ENCODE data around the gene SERPINB2.
A peak's percentile ranks its signal among the peaks of the same experiment; 100 is the strongest.

The SERPINB2 gene

GRCh38 chr18:63892566-63892965 lies 5.1 kb downstream of the SERPINB2 start:
- DNase-seq (ENCODE audit: low read depth): peak; percentile 67
- no peak overlapping the region for H3K4me3 ChIP-seq (ENCODE audit: low read length)
- no peak for TF ChIP-seq CTCF (IDR thresholded peaks at IDR 0.05; ENCODE audit: insufficient read depth, low read depth, low read length, missing control alignments)

GRCh38 chr18:63894106-63894772 lies 6.7 kb downstream of the SERPINB2 start:
- peak; percentile 52 for DNase-seq (ENCODE audit: low read depth)
- TF ChIP-seq CTCF (IDR thresholded peaks at IDR 0.05; ENCODE audit: insufficient read depth, low read depth, low read length, missing control alignments): no peak
- no peak overlapping the region for H3K4me3 ChIP-seq (ENCODE audit: low read length)

- TF ChIP-seq CTCF (IDR thresholded peaks at IDR 0.05; ENCODE audit: insufficient read depth, low read depth, low read length, missing control alignments): no peak
- no peak overlapping the region for H3K4me3 ChIP-seq (ENCODE audit: low read length)
- no peak for DNase-seq (ENCODE audit: low read depth)
These were observed 7.7 kb downstream of the SERPINB2 start for GRCh38 chr18:63895190-63895589.

- H3K4me3 ChIP-seq (ENCODE audit: low read length): no peak overlapping the region
- peak; percentile 53 for DNase-seq (ENCODE audit: low read depth)
- no peak for TF ChIP-seq CTCF (IDR thresholded peaks at IDR 0.05; ENCODE audit: insufficient read depth, low read depth, low read length, missing control alignments)
These were observed 9.6 kb downstream of the SERPINB2 start for GRCh38 chr18:63897072-63897471.

GRCh38 chr18:63899206-63899605 lies 11.7 kb downstream of the SERPINB2 start:
- no peak for TF ChIP-seq CTCF (IDR thresholded peaks at IDR 0.05; ENCODE audit: insufficient read depth, low read depth, low read length, missing control alignments)
- H3K4me3 ChIP-seq (ENCODE audit: low read length): no peak overlapping the region
- DNase-seq (ENCODE audit: low read depth): no peak

- H3K4me3 ChIP-seq (ENCODE audit: low read length): no peak overlapping the region
- no peak for TF ChIP-seq CTCF (IDR thresholded peaks at IDR 0.05; ENCODE audit: insufficient read depth, low read depth, low read length, missing control alignments)
- peak; percentile 78 for DNase-seq (ENCODE audit: low read depth)
These were observed 16.5 kb downstream of the SERPINB2 start for GRCh38 chr18:63903851-63904570.
